K562 (cell line): ENCODE results near the gene CD44. TPM values are rescaled to one million over a fixed set of nuclear protein-coding genes. Genes with fewer than 3 reads are reported as not detected.

Experiments used
- BRCA1 ChIP-seq, 2 experiments: fragments of 450-650 bp in 1 of 2; sonication (generic) in 1 of 2; formaldehyde crosslinking in 1 of 2; IDR thresholded peaks; 2 replicates each; pipeline versions ENCODE4 v1.5.0 to v1.6.1; 2017 to 2020; ENCODE audit warnings: mild to moderate bottlenecking in 1 of 2, missing genetic modification reagents in 1 of 2
- CBFA2T3 ChIP-seq: fragments of 450-650 bp; IDR thresholded peaks from 2 replicates; pipeline ENCODE4 v1.6.1; 2017
- DIDO1 ChIP-seq: fragments of 450-650 bp; IDR thresholded peaks from 2 replicates; pipeline ENCODE4 v1.6.1; 2016; ENCODE audit warnings: low read depth, missing biosample characterization, missing genetic modification characterization
- EGR1 ChIP-seq: fragments of 450-650 bp; conservative IDR thresholded peaks from 2 replicates; pipeline ENCODE4 v1.6.1; 2017; ENCODE audit warnings: mild to moderate bottlenecking
- EHMT2 ChIP-seq: fragments of 450-650 bp; IDR thresholded peaks from 2 replicates; pipeline ENCODE4 v1.6.1; 2018; ENCODE audit warnings: antibody characterized with exemption
- FOSL1 ChIP-seq: fragments of 200-800 bp; sonication (Bioruptor generic); conservative IDR thresholded peaks from 2 replicates; pipeline ENCODE4 v1.6.1; 2016; ENCODE audit warnings: missing genetic modification characterization, missing compliant biosample characterization
- GATA2 ChIP-seq: sonication (generic); formaldehyde crosslinking; IDR thresholded peaks from 2 replicates; pipeline ENCODE4 v1.4.0; 2020; ENCODE audit warnings: mild to moderate bottlenecking, missing genetic modification reagents
- MAFG ChIP-seq: fragments of 450-650 bp; conservative IDR thresholded peaks from 2 replicates; pipeline ENCODE4 v1.6.1; 2016; ENCODE audit warnings: missing genetic modification characterization, missing compliant biosample characterization
- NR1H2 ChIP-seq: sonication (generic); formaldehyde crosslinking; IDR thresholded peaks from 2 replicates; pipeline ENCODE4 v1.4.0; 2020; ENCODE audit warnings: mild to moderate bottlenecking, missing genetic modification reagents
- POLR2AphosphoS5 ChIP-seq: IDR thresholded peaks from 2 replicates; pipeline ENCODE4 v1.6.1; 2011; ENCODE audit warnings: mild to moderate bottlenecking, low read depth, low read length, moderate library complexity; ENCODE audit not compliant: control insufficient read depth, insufficient read depth
- RBM14 ChIP-seq: fragments of 200-400 bp; formaldehyde crosslinking; IDR thresholded peaks from 2 replicates; pipeline ENCODE4 v1.6.1; 2018; ENCODE audit warnings: low read depth, mild to moderate bottlenecking, low read length, moderate library complexity, borderline replicate concordance; ENCODE audit not compliant: insufficient read depth
- SPI1 ChIP-seq: IDR thresholded peaks from 2 replicates; pipeline ENCODE4 v1.6.1; 2011; ENCODE audit warnings: low read depth, low read length, control low read depth, borderline replicate concordance
- TCF3 ChIP-seq: sonication (generic); formaldehyde crosslinking; IDR thresholded peaks from 2 replicates; pipeline ENCODE4 v1.4.0; 2020; ENCODE audit warnings: mild to moderate bottlenecking, missing genetic modification reagents
- ZBTB8A ChIP-seq: fragments of 450-650 bp; IDR thresholded peaks from 2 replicates; pipeline ENCODE4 v1.6.1; 2018; ENCODE audit warnings: mild to moderate bottlenecking, moderate library complexity; ENCODE audit not compliant: partially characterized antibody
- ZNF134 ChIP-seq: fragments of 250-450 bp; sonication (Bioruptor Pico); conservative IDR thresholded peaks from 2 replicates; pipeline ENCODE4 v1.4.0; 2020
- ZNF584 ChIP-seq: fragments of 200-800 bp; sonication (Bioruptor generic); IDR thresholded peaks from 2 replicates; pipeline ENCODE4 v1.6.1; 2016; ENCODE audit warnings: low read depth, mild to moderate bottlenecking, missing genetic modification characterization, missing compliant biosample characterization
- polyA plus RNA-seq, 8 experiments: library from polyadenylated mRNA; depleted of rRNA in 4 of 8; stranded (reverse) in 5 of 8; unstranded in 3 of 8; fragments of >200 nt; fragmentation: Nextera tagmentation in 2 of 8; fragmentation: Illumina TruSeq in 1 of 8; extraction: Ambion mirVana in 2 of 8; extraction: Trizol in 1 of 8; gene quantifications; 2 replicates each; pipeline versions ENCODE4 v1.2.1 to v1.2.3, GENCODE V29; 2011 to 2014; ENCODE audit warnings: inconsistent platforms in 1 of 8, missing spikeins in 1 of 8
- total RNA-seq, 7 experiments: library from RNA; depleted of rRNA in 6 of 7; stranded (reverse); fragments of >200 nt in 6 of 7; fragmentation: Illumina TruSeq in 2 of 7; extraction: Trizol in 2 of 7; gene quantifications; 2 replicates each; pipeline versions ENCODE4 v1.2.1 to v1.2.3, GENCODE V29; 2011 to 2021; ENCODE audit warnings: low replicate concordance in 1 of 7
- TF ChIP-seq, protein P1 (sequence below), 2 experiments: fragments of 200-800 bp in 1 of 2; sonication (Bioruptor generic) in 1 of 2; sonication (generic) in 1 of 2; formaldehyde crosslinking in 1 of 2; IDR thresholded peaks in 1 of 2; conservative IDR thresholded peaks in 1 of 2; 2 replicates each; pipeline versions ENCODE4 v1.5.0 to v1.6.1; 2016 to 2020; ENCODE audit warnings: missing compliant biosample characterization in 1 of 2, missing genetic modification characterization in 1 of 2, missing genetic modification reagents in 1 of 2
- TF ChIP-seq, protein P2 (sequence below): fragments of 450-650 bp; formaldehyde crosslinking; IDR thresholded peaks from 2 replicates; pipeline ENCODE4 v1.4.0; 2020; ENCODE audit warnings: mild to moderate bottlenecking, moderate library complexity
- TF ChIP-seq, protein P3 (sequence below): fragments of 450-650 bp; IDR thresholded peaks from 2 replicates; pipeline ENCODE4 v1.6.1; 2014; ENCODE audit warnings: low read depth, mild to moderate bottlenecking, moderate library complexity, borderline replicate concordance
- TF ChIP-seq, protein P4 (sequence below): fragments of 200-800 bp; sonication (Bioruptor generic); IDR thresholded peaks from 2 replicates; pipeline ENCODE4 v1.6.1; 2017; ENCODE audit warnings: missing genetic modification characterization, missing compliant biosample characterization
- TF ChIP-seq, protein P5 (sequence below): fragments of 250-450 bp; sonication (Bioruptor Pico); IDR thresholded peaks from 2 replicates; pipeline ENCODE4 v1.8.0; 2021; ENCODE audit warnings: moderate library complexity, mild to moderate bottlenecking, inconsistent platforms

Gene CD44
- total and polyA plus RNA-seq, 9 of the 15 experiments (the other 6 are each of a cell fraction or from before 2014, with no cell fraction given) = 1.2 to 13.9 (median 3.0) TPM

DNA sequence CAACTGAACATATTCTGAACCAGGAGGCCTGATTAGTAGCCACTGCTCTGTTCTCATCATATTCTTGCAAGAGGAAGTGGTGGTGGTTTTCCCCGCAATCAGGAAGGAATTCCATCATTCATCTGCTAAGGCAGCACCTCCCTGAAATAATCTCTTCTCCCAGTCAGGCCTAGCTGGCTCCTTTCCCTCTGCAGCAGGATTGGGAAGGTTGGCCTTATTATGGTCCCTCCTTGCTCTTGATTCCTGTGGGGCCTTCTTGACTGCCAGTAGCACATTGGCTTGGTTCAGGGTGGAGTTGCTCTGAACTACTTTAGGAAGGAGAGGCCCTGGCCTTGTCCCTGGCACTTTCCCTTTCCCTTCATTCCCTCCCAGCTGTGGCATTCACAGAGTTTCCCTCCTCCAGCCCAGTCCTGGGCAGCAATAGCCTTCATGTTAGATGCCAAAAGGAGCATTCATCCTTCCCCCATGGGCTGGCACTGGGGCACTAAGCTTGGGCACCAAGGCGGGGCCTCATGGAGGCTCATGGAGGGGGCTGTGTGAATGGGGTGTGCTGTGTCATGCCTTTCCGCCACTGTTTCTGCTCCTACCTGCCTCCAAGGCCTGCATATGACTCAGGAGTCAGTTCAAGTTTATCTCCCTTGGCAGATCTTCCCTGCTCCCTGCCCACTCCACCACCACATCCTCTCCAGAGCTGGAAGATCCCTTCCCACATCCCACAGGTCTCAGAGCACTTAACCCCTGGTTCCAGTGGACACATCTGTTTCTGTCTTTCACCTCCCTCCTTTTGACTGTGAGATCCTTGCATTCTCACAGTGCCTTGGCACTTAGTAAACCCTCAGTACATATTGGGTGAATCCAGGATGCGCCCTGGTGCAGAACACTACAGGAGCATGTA lies 27.6 kb upstream of the CD44 start (continued):
- TF ChIP-seq, protein P1, sequence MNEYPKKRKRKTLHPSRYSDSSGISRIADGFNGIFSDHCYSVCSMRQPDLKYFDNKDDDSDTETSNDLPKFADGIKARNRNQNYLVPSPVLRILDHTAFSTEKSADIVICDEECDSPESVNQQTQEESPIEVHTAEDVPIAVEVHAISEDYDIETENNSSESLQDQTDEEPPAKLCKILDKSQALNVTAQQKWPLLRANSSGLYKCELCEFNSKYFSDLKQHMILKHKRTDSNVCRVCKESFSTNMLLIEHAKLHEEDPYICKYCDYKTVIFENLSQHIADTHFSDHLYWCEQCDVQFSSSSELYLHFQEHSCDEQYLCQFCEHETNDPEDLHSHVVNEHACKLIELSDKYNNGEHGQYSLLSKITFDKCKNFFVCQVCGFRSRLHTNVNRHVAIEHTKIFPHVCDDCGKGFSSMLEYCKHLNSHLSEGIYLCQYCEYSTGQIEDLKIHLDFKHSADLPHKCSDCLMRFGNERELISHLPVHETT (CRISPR knock-in tag; conservative IDR thresholded peaks at IDR 0.05 in 1 of 2, IDR thresholded peaks at IDR 0.05 in 1 of 2) = 0 out of 4 replicates have a peak, but pooled peaks of 1 of the 2 experiments have one; percentile 40
- TF ChIP-seq RBM14 = no peak
- TF ChIP-seq FOSL1 (tag) = peak; percentile 89
- peak; percentile 57 for TF ChIP-seq CBFA2T3
- no peak for TF ChIP-seq POLR2AphosphoS5
- TF ChIP-seq GATA2 (CRISPR knock-in tag) = 0 out of 2 replicates have a peak, but pooled peaks have one; percentile 23
- TF ChIP-seq ZNF584 (CRISPR knock-in tag) = peak; percentile 27; the same call in 1 of the 2 replicates
- TF ChIP-seq, protein P2, sequence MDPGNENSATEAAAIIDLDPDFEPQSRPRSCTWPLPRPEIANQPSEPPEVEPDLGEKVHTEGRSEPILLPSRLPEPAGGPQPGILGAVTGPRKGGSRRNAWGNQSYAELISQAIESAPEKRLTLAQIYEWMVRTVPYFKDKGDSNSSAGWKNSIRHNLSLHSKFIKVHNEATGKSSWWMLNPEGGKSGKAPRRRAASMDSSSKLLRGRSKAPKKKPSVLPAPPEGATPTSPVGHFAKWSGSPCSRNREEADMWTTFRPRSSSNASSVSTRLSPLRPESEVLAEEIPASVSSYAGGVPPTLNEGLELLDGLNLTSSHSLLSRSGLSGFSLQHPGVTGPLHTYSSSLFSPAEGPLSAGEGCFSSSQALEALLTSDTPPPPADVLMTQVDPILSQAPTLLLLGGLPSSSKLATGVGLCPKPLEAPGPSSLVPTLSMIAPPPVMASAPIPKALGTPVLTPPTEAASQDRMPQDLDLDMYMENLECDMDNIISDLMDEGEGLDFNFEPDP (CRISPR knock-in tag) = no peak
- peak; percentile 63; the same call in 1 of the 2 replicates for TF ChIP-seq DIDO1 (tag)
- TF ChIP-seq, protein P3, sequence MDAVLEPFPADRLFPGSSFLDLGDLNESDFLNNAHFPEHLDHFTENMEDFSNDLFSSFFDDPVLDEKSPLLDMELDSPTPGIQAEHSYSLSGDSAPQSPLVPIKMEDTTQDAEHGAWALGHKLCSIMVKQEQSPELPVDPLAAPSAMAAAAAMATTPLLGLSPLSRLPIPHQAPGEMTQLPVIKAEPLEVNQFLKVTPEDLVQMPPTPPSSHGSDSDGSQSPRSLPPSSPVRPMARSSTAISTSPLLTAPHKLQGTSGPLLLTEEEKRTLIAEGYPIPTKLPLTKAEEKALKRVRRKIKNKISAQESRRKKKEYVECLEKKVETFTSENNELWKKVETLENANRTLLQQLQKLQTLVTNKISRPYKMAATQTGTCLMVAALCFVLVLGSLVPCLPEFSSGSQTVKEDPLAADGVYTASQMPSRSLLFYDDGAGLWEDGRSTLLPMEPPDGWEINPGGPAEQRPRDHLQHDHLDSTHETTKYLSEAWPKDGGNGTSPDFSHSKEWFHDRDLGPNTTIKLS = no peak
- TF ChIP-seq MAFG (tag) = peak; percentile 59
- peak; percentile 69 for TF ChIP-seq EGR1
- no peak for TF ChIP-seq ZBTB8A
- no peak for TF ChIP-seq BRCA1 (IDR thresholded peaks at IDR 0.05)
- no peak for TF ChIP-seq BRCA1 (CRISPR knock-in tag; IDR thresholded peaks at IDR 0.05)
- TF ChIP-seq ZNF134 = peak; percentile 57
- TF ChIP-seq NR1H2 = no peak
- peak; percentile 64; the same call in 1 of the 2 replicates for TF ChIP-seq SPI1
- TF ChIP-seq, protein P4, sequence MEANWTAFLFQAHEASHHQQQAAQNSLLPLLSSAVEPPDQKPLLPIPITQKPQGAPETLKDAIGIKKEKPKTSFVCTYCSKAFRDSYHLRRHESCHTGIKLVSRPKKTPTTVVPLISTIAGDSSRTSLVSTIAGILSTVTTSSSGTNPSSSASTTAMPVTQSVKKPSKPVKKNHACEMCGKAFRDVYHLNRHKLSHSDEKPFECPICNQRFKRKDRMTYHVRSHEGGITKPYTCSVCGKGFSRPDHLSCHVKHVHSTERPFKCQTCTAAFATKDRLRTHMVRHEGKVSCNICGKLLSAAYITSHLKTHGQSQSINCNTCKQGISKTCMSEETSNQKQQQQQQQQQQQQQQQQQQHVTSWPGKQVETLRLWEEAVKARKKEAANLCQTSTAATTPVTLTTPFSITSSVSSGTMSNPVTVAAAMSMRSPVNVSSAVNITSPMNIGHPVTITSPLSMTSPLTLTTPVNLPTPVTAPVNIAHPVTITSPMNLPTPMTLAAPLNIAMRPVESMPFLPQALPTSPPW (CRISPR knock-in tag) = peak; percentile 38; the same call in 1 of the 2 replicates
- TF ChIP-seq TCF3 (CRISPR knock-in tag) = peak; percentile 53
- no peak for TF ChIP-seq EHMT2
- TF ChIP-seq, protein P5, sequence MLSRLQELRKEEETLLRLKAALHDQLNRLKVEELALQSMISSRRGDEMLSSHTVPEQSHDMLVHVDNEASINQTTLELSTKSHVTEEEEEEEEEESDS = no peak
